Tibial artery (tissue), 4 donors: ENCODE measurements around the gene GHRL.

Experiments
- DNase-seq, 2 donors: peaks; one replicate each; pipeline ENCODE4 v3.0.0-alpha.2; 2019
- H3K27ac ChIP-seq, 2 donors: fragments of 200-600 bp; sonication (generic) in 1 of 2; 1 replicate in 1 of 2; 2 replicates in 1 of 2; pipeline ENCODE4 v1.5.1; 2018 to 2019; ENCODE audit warnings: mild to moderate bottlenecking in 1 of 2
- H3K27me3 ChIP-seq, 2 donors: fragments of 200-600 bp; sonication (generic) in 1 of 2; one replicate each; pipeline versions ENCODE4 v1.5.1 to v1.6.0; 2016 to 2019
- H3K36me3 ChIP-seq, 3 donors: fragments of 200-600 bp; sonication (generic) in 2 of 3; one replicate each; pipeline ENCODE4 v1.5.1; 2016 to 2019; ENCODE audit warnings: mild to moderate bottlenecking in 2 of 3
- H3K4me1 ChIP-seq, 4 donors: fragments of 200-600 bp; sonication (generic) in 2 of 4; 1 replicate in 3 of 4; 2 replicates in 1 of 4; pipeline ENCODE4 v1.5.1; 2016 to 2019
- H3K4me3 ChIP-seq, 2 donors: fragments of 200-600 bp; sonication (generic) in 1 of 2; 1 replicate in 1 of 2; 2 replicates in 1 of 2; pipeline ENCODE4 v1.5.1; 2018 to 2019; ENCODE audit warnings: mild to moderate bottlenecking in 2 of 2
- H3K9me3 ChIP-seq, 3 donors: fragments of 200-600 bp; sonication (generic) in 1 of 3; one replicate each; pipeline ENCODE4 v1.5.1; 2016 to 2019
- CTCF ChIP-seq, 2 experiments: fragments of 200-600 bp in 1 of 2; fragments of 450-650 bp in 1 of 2; IDR thresholded peaks; one replicate each; pipeline ENCODE4 v1.5.1; 2017 to 2019; ENCODE audit warnings: antibody characterized with exemption in 2 of 2, mild to moderate bottlenecking in 1 of 2, moderate library complexity in 1 of 2
- intact Hi-C: fragments of 100-400 bp; cut with DNase I; formaldehyde crosslinking; loops from one replicate; pipeline ENCODE4 v1.15.0; 2023; ENCODE audit warnings: low total_unique reads

GHRL gene

GRCh38 chr3:10242182-10243065, 50.3 kb downstream of the GHRL start:
- no peak for TF ChIP-seq CTCF (IDR thresholded peaks at IDR 0.05)
- H3K27ac ChIP-seq = no peak overlapping the region
- no peak overlapping the region for H3K4me3 ChIP-seq
- intact Hi-C loops = no loop called here
- H3K27me3 ChIP-seq = no peaks in the 10 kb centered on the region
- peaks cover 19 to 33% (median 22%) of the 10 kb centered on the region in 3 donors for H3K36me3 ChIP-seq
- peaks cover 0 to 2% (median under 1%) of the 10 kb centered on the region in 4 donors for H3K4me1 ChIP-seq
- no peak for DNase-seq
- peaks cover 0 to 14% (median 0%) of the 10 kb centered on the region in 3 donors for H3K9me3 ChIP-seq

DNA sequence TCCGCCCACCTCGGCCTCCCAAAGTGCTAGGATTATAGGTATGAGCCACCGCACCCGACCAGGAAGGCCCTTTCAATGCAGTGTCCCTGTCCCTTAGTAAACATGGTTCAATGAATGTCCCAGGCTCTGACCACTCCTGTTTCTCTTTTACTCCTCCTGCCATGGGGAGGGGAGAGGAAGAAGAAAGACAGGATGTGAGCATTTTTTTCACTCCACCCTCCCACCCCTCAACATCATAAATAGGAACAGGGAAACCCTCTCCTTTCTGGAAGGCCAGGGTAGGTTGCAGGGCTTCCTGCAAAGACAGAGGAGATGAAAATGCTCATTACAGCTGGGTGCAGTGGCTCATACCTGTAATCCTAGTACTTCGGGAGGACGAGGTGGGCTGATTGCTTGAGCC, 51.9 kb downstream of the GHRL start:
- peaks cover 21 to 40% (median 33%) of the 10 kb centered on the region in 3 donors for H3K36me3 ChIP-seq
- no peak for DNase-seq
- intact Hi-C loops = no loop called here
- peaks cover 0 to 12% (median 0%) of the 10 kb centered on the region in 3 donors for H3K9me3 ChIP-seq
- no peaks in the 10 kb centered on the region for H3K27me3 ChIP-seq
- no peak overlapping the region for H3K27ac ChIP-seq
- TF ChIP-seq CTCF (IDR thresholded peaks at IDR 0.05) = no peak
- H3K4me1 ChIP-seq = no peaks in the 10 kb centered on the region
- no peak overlapping the region for H3K4me3 ChIP-seq

- Histone ChIP-seq H3K4me3 (no peak overlapping the region), H3K36me3 (peaks cover 34 to 62% (median 51%) of the 10 kb centered on the region in 3 donors), H3K9me3 (no peaks in the 10 kb centered on the region), H3K27ac (no peak overlapping the region), H3K4me1 (no peaks in the 10 kb centered on the region), H3K27me3 (no peaks in the 10 kb centered on the region)
- no peak for TF ChIP-seq CTCF (IDR thresholded peaks at IDR 0.05)
- intact Hi-C loops = no loop called here
- no peak for DNase-seq
These were observed 54.2 kb downstream of the GHRL start for GRCh38 chr3:10238345-10239183.
